GM10266 (cell line): ENCODE data around the gene GPR4.

ENCODE experiments used
- DNase-seq: peaks from one replicate; pipeline ENCODE4 v3.0.0; 2012; ENCODE audit errors: extremely low spot score
- TF ChIP-seq, protein P1 (sequence below): IDR thresholded peaks from 2 replicates; pipeline ENCODE4 v1.5.1; 2012; ENCODE audit warnings: mild to moderate bottlenecking, low read depth; ENCODE audit not compliant: control insufficient read depth, insufficient read depth; ENCODE audit errors: missing control alignments

Gene GPR4

DNA sequence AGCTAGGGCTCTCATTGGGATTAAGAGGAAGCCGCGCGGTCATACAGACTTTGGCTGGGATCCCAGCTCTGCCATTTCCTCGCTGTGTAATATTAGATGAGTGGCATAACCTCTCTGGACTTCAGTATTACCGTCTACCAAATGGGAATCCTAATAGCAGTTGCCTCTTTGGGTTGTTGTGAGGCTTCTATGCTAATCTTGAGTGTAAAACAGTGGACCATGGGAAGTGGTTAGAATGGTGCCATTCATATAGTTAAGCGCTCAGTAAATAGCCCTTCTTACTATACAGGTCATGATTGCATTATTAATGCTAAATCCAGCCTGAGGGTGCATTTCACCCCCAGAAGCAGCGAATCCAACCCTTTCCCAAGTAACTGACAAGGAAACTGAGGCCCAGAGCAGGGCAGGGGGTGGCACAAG is 16.8 kb downstream of the GPR4 start:
- TF ChIP-seq, protein P1, sequence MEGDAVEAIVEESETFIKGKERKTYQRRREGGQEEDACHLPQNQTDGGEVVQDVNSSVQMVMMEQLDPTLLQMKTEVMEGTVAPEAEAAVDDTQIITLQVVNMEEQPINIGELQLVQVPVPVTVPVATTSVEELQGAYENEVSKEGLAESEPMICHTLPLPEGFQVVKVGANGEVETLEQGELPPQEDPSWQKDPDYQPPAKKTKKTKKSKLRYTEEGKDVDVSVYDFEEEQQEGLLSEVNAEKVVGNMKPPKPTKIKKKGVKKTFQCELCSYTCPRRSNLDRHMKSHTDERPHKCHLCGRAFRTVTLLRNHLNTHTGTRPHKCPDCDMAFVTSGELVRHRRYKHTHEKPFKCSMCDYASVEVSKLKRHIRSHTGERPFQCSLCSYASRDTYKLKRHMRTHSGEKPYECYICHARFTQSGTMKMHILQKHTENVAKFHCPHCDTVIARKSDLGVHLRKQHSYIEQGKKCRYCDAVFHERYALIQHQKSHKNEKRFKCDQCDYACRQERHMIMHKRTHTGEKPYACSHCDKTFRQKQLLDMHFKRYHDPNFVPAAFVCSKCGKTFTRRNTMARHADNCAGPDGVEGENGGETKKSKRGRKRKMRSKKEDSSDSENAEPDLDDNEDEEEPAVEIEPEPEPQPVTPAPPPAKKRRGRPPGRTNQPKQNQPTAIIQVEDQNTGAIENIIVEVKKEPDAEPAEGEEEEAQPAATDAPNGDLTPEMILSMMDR: no peak
- no peak for DNase-seq

DNA sequence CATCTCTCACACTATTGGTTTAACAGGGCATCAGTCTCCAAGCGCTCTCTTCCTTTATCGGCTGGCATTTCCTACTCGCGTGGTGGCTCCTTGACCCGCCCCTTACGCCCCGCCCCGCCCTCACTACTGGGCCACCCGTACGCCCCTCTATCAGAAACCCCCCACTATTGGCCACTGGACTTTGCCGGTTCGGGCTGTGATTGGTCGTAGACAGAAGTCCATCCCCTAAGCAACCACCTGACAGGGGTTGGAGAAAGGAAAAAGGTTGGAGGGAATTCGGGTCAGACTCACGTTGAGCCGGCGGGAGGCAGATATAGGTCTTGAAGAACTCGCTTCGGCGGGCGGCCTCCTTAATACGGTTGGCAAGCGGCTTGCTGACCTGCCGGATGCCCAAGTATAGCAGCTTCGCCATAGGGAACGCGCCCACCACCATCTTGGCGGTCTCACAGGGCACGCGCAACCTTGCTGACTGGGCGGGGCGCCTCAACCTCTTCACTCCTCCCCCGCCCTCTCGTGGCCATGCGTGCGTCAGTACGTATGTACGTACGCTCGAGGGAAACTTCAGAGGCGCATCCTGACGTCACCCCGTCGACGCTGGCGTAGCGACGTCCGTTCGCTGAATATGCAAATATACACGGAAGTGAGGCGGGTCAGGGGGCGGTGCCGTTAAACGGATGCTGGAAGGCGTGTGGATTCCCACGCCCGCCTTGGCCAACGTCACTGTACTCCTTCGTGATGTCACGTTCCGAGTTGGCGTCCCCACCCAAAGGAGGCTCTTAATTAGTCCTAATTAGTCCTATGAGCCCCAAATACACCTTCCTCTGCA is 17.5 kb downstream of the GPR4 start, which contains the start of gene OPA3:
OPA3 (minus strand) TSS at position 471 of the 826 bp plus-strand sequence; CDS start at position 433, 38 bp downstream.
- peak; percentile 97 for DNase-seq
- TF ChIP-seq, protein P1: peak; percentile 3

DNA sequence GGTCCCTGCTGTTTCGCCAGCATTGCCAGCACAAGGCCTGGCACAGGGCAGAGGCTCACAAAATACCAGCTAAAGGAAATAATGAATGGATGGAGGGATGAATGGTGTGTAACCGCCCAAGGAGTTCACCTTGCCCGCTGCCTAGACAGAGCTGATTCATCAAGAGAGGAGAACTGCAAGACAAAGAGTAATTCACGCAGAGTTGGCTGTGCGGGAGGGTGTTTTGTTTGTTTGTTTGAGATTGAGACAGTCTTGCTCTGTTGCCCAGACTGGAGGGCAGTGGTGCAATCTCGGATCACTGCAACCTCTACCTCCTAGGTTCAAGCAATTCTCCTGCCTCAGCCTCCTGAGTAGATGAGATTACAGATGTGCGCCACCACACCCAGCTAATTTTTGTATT is 20.4 kb downstream of the GPR4 start:
- TF ChIP-seq, protein P1: no peak
- DNase-seq: no peak

DNA sequence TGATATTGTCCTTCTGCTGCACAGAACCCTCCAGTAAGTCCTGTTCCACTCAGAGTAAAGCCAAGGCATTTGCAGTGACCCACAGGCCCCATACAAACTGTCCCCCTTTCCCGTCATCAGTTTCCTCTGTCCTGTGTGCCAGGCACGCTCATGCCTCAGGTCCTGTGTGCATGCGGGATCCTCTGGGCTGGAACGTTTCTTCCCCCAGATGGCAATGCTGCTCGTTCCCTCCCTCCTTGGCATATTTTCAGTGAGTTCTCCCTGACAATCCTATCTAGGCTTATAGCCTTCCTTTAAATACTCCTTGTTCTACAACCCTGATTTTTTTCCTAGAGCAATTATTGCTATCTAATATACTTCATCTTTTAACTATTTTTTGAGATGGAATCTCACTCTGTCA is 23.2 kb downstream of the GPR4 start:
- no peak for DNase-seq
- TF ChIP-seq, protein P1: no peak

DNA sequence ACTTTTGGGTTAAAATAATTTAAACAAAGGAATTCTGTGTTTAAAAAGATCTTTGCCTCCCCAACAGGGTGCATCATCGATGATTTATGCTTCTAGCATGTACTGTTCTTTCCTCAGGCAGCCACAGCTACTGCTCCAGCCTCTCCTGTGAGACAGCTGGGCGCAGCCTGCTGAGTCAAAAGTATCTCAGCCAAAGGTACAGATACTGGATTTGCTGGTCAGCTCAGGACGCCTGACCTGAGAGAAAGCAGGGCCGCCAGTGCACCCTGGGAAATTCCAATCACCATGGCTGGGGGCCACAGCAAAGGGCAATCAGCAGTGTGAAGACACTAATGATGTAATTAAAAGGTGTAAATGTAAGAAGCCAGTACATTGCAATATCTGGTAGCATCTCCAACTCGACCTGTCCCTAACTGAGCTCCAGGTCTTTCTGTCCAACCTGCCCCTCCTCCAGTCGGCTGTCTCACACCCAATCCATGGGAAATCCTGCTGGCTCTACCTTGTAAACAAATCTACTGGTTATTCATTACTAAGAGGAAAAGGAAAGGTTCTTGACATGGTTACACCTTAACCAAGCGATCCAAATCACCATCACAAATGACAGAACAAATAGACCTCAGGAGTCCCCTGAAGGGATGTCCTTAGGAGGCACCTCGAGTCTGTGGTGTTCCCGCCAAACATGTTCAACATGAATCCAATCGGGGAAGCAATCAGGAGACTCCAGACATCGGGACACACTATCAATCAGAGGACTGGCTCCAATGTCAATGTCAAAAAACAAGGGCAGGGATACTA is 24.7 kb downstream of the GPR4 start:
- DNase-seq: no peak
- TF ChIP-seq, protein P1: no peak

DNA sequence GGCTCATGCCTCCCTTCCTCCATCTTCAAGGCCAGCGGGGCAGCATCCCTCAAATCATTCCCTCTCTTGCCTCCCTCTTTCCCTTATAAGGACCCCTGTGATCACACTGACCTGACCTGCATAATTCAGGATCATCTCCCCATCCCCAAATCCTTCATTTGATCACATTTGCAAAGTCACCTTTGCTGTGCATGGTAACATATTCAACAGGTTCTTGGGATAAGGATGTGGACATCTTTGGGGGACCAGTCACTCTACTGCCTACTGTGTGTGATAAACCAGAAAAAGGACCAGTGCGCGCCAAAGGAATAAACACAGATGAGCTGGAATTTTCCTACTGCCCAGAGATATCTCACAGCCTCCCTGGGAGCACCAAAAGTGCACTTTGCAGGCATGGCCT is 25.3 kb downstream of the GPR4 start:
- DNase-seq: no peak
- TF ChIP-seq, protein P1: no peak

DNA sequence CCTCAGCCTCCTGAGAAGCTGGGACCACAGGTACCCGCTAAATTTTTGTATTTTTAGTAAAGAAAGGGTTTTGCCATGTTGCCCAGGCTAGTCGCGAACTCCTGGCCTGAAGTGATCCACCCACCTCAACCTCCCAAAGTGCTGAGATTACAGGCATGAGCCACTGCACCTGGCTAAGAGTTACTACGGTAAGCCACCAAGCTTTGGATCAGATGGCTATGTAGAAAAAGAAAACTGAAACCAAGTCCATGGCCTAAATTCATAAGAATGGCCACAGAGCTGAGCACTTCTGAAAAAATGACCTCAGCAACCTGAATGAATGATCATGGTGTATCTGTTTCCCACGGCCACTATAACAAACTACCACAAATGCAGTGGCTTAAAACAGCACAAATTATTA is 26.8 kb downstream of the GPR4 start:
- TF ChIP-seq, protein P1: no peak
- no peak for DNase-seq
